Hepatocyte (in vitro differentiated cells): ENCODE data around the gene LRP3. TPM values are rescaled to one million over a fixed set of nuclear protein-coding genes. Genes with fewer than 3 reads are reported as not detected.
A peak's percentile ranks its signal among the peaks of the same experiment; 100 is the strongest.

Experiments
- DNase-seq: peaks from one replicate; pipeline ENCODE4 v3.0.0-alpha.2; 2016; ENCODE audit warnings: low spot score
- H2AFZ ChIP-seq: fragments of 200-600 bp; sonication (generic); 2 replicates; pipeline ENCODE4 v1.6.0; 2016; ENCODE audit warnings: antibody characterized with exemption, mild to moderate bottlenecking
- H3K27ac ChIP-seq: fragments of 200-600 bp; sonication (generic); 2 replicates; pipeline ENCODE4 v1.5.1; 2016; ENCODE audit warnings: mild to moderate bottlenecking
- H3K27me3 ChIP-seq: fragments of 200-600 bp; sonication (generic); 2 replicates; pipeline ENCODE4 v1.6.1; 2016
- H3K36me3 ChIP-seq: fragments of 200-600 bp; sonication (generic); replicated peaks from 2 replicates; pipeline ENCODE4 v1.5.1; 2016; ENCODE audit warnings: low read depth; ENCODE audit not compliant: insufficient read depth
- H3K4me1 ChIP-seq: fragments of 200-600 bp; sonication (generic); 2 replicates; pipeline ENCODE4 v1.5.1; 2016; ENCODE audit warnings: mild to moderate bottlenecking, moderate library complexity; ENCODE audit not compliant: insufficient read depth
- H3K4me2 ChIP-seq: fragments of 200-600 bp; sonication (generic); 2 replicates; pipeline ENCODE4 v1.6.0; 2016
- H3K4me3 ChIP-seq: fragments of 200-600 bp; sonication (generic); 2 replicates; pipeline ENCODE4 v1.5.1; 2016; ENCODE audit warnings: mild to moderate bottlenecking
- H3K79me2 ChIP-seq: fragments of 200-600 bp; sonication (generic); 2 replicates; pipeline ENCODE4 v1.6.0; 2017; ENCODE audit warnings: mild to moderate bottlenecking
- H3K9me2 ChIP-seq: fragments of 200-600 bp; sonication (generic); replicated peaks from 2 replicates; pipeline ENCODE4 v1.6.0; 2017; ENCODE audit warnings: mild to moderate bottlenecking; ENCODE audit not compliant: insufficient read depth
- H3K9me3 ChIP-seq: fragments of 200-600 bp; sonication (generic); 2 replicates; pipeline ENCODE4 v1.5.1; 2016; ENCODE audit warnings: low read depth, mild to moderate bottlenecking
- H4K20me1 ChIP-seq: fragments of 200-600 bp; sonication (generic); 2 replicates; pipeline ENCODE4 v1.6.0; 2016; ENCODE audit warnings: mild to moderate bottlenecking; ENCODE audit not compliant: insufficient read depth, poor library complexity, severe bottlenecking
- CTCF ChIP-seq: fragments of 200-600 bp; sonication (generic); IDR thresholded peaks from 2 replicates; pipeline ENCODE4 v1.5.1; 2016; ENCODE audit warnings: antibody characterized with exemption, mild to moderate bottlenecking; ENCODE audit not compliant: poor library complexity
- EZH2 ChIP-seq: fragments of 200-600 bp; sonication (generic); IDR thresholded peaks from 2 replicates; pipeline ENCODE4 v1.6.1; 2016; ENCODE audit warnings: antibody characterized with exemption, mild to moderate bottlenecking, borderline replicate concordance
- EZH2phosphoT487 ChIP-seq: fragments of 200-600 bp; sonication (generic); IDR thresholded peaks from one replicate; pipeline ENCODE4 v1.6.1; 2018; ENCODE audit warnings: antibody characterized with exemption, mild to moderate bottlenecking, low read depth, moderate library complexity; ENCODE audit not compliant: unreplicated experiment, severe bottlenecking
- WGBS: methylation state at CpG from one replicate; pipeline ENCODE4 v1.1.6; 2016; ENCODE audit warnings: low lambda C conversion rate; ENCODE audit errors: missing lambda C conversion rate; 5-methylcytosine and 5-hydroxymethylcytosine counted together
- polyA plus RNA-seq: library from polyadenylated mRNA; unstranded; fragments of >200 nt; fragmentation: Nextera tagmentation; extraction: Ambion mirVana; gene quantifications from 2 replicates; pipeline ENCODE4 v1.2.1, GENCODE V29; 2016
- total RNA-seq: library from RNA; depleted of rRNA; stranded (reverse); fragments of >200 nt; gene quantifications from 2 replicates; pipeline ENCODE4 v1.2.3, GENCODE V29; 2014

Gene LRP3
- total and polyA plus RNA-seq, 2 experiments from 2014 or later = 37.4 to 44.0 TPM

- H4K20me1 ChIP-seq = no peaks in the 10 kb centered on the region
- H3K4me1 ChIP-seq = no peaks in the 10 kb centered on the region
- no peaks in the 10 kb centered on the region for H3K27me3 ChIP-seq
- no peaks in the 10 kb centered on the region for H3K9me2 ChIP-seq
- TF ChIP-seq EZH2 (no peak), EZH2phosphoT487 (no peak), CTCF (no peak)
- no peak overlapping the region for H3K4me2 ChIP-seq
- DNase-seq = no peak
- no peak overlapping the region for H2AFZ ChIP-seq
- 94% methylated on average over 17 of the region's 17 CpGs for WGBS
- H3K79me2 ChIP-seq = no peaks in the 10 kb centered on the region
- H3K27ac ChIP-seq = no peak overlapping the region
- no peaks in the 10 kb centered on the region for H3K36me3 ChIP-seq
- H3K4me3 ChIP-seq = no peak overlapping the region
- H3K9me3 ChIP-seq = no peaks in the 10 kb centered on the region
Observed at GRCh38 chr19:33211794-33212435, 17.8 kb downstream of the LRP3 start.

DNA sequence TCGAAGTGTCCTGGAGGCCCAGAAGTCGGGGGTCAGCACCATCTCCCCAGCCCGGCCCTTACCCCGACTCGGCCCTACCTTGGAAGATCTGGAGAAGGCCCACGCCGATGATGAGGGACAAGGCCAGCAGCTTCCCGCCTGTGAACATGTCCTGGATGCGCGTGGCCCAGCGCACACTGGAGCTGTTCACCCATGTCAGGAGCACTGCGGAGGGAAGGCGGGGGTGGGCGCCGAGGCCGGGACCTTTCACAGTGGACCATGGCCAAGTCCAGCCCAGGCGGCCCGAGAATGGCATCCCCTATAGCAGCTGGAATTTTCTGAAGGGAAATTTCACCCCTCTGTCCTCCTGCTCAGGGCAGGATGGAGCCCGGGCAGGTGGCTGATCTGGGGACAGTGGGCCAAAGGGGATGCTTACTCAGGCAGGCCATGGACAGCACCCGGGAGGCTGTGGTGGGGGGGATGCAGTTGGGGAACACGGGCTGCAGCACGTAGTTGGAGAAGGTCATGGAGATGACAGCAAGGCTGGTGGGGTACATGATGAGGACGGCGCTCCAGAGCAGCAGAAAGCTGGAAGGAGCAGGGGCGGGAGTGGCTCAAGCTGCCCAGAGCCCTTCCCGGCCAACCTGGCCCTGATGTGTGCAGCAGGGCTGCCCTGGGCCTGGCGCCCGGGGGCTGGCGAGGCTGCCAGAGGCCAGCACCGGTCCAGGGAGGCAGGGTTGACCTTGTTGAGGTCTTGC, 18.5 kb downstream of the LRP3 start:
- Histone ChIP-seq H3K4me3 (no peak overlapping the region), H4K20me1 (no peaks in the 10 kb centered on the region), H3K79me2 (no peaks in the 10 kb centered on the region), H2AFZ (no peak overlapping the region), H3K4me2 (no peak overlapping the region), H3K9me3 (no peaks in the 10 kb centered on the region), H3K27ac (no peak overlapping the region), H3K36me3 (no peaks in the 10 kb centered on the region), H3K27me3 (no peaks in the 10 kb centered on the region), H3K9me2 (no peaks in the 10 kb centered on the region), H3K4me1 (no peaks in the 10 kb centered on the region)
- TF ChIP-seq CTCF = no peak
- no peak for TF ChIP-seq EZH2
- no peak for TF ChIP-seq EZH2phosphoT487
- no peak for DNase-seq
- 93% methylated on average over 25 of the region's 30 CpGs for WGBS

DNA sequence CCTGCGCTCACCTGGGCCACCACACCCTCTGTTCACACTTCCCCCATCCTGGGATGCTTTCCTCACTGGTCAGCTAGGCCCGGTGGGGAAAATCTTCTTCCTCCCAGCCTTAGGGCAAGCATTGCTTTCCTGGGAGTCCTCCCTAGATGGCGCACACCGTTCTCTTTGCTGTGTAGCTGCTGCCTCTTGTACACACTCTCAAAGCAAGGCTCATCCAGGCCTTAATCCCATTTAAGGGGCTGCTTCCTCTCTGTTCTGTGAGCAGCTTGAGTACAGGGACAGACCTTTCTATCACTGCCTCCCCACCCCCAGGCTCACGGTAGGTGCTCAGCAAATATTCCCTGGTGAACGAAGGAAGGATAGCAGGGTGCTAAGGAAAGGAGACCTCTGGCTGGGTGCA, 20.5 kb downstream of the LRP3 start:
- DNase-seq = peak; percentile 55
- H3K4me3 ChIP-seq = no peak overlapping the region

More for the DNA sequence above, 20.5 kb downstream of the LRP3 start:
- H3K36me3 ChIP-seq = no peaks in the 10 kb centered on the region
- H3K9me2 ChIP-seq = no peaks in the 10 kb centered on the region
- no peak overlapping the region for H3K27ac ChIP-seq
- H3K79me2 ChIP-seq = no peaks in the 10 kb centered on the region
- WGBS = 47% methylated on average over 6 of the region's 6 CpGs
- no peaks in the 10 kb centered on the region for H3K9me3 ChIP-seq
- H3K4me1 ChIP-seq = no peaks in the 10 kb centered on the region
- no peak overlapping the region for H3K4me2 ChIP-seq
- no peaks in the 10 kb centered on the region for H3K27me3 ChIP-seq
- no peaks in the 10 kb centered on the region for H4K20me1 ChIP-seq
- no peak overlapping the region for H2AFZ ChIP-seq
- TF ChIP-seq CTCF (peak; percentile 43), EZH2phosphoT487 (no peak), EZH2 (no peak)
